ENCODE data around the gene LRMDA. TPM values are rescaled to one million over a fixed set of nuclear protein-coding genes. Genes with fewer than 3 reads are reported as not detected.

Gene LRMDA
- total RNA-seq, 1 experiment from 2014 or later = not detected

DNA sequence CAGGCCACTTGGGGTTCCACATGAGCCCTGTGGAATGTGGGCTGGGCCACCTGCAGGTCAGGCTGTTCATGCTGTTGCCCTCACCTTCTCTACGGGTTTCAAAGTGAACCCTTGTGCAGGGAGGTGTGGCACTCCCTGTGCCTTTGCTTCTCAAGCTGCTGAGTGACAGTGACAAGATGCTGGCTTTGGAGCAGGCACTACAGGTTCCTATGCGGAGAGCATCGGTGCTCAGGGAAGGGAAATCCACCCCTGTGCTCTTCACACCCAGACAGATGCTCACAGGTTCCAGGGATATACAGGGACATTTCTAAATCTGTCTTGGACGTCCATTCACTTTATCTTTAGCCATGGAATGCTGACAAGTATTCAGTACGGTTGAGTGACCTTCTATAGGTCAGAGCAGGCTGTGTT lies 1005.0 kb downstream of the LRMDA start:
- no peaks in the 10 kb centered on the region for H3K36me3 ChIP-seq (ENCODE audit: insufficient read depth, low read length)
- DNase-seq = no peak
- H2AFZ ChIP-seq (ENCODE audit: low read length) = no peak overlapping the region
- no peak overlapping the region for H3K4me3 ChIP-seq (ENCODE audit: low read length)
- H4K20me1 ChIP-seq (ENCODE audit: insufficient read depth, low read depth, low read length) = no peaks in the 10 kb centered on the region
- no peaks in the 10 kb centered on the region for H3K4me1 ChIP-seq (ENCODE audit: low read length)
- H3K9me3 ChIP-seq (ENCODE audit: low read length) = no peaks in the 10 kb centered on the region
- H3K9me2 ChIP-seq (replicated peaks; ENCODE audit: insufficient read depth, low read length) = no peaks in the 10 kb centered on the region
- no peak overlapping the region for H3K27ac ChIP-seq (ENCODE audit: low read length)
- H3K79me2 ChIP-seq (ENCODE audit: low read length) = no peaks in the 10 kb centered on the region
- no peak overlapping the region for H3K4me2 ChIP-seq (ENCODE audit: low read depth, low read length, poor library complexity, severe bottlenecking)
- no peaks in the 10 kb centered on the region for H3K27me3 ChIP-seq (ENCODE audit: low read length)
- no peak overlapping the region for H3K9ac ChIP-seq (ENCODE audit: low read length)

DNA sequence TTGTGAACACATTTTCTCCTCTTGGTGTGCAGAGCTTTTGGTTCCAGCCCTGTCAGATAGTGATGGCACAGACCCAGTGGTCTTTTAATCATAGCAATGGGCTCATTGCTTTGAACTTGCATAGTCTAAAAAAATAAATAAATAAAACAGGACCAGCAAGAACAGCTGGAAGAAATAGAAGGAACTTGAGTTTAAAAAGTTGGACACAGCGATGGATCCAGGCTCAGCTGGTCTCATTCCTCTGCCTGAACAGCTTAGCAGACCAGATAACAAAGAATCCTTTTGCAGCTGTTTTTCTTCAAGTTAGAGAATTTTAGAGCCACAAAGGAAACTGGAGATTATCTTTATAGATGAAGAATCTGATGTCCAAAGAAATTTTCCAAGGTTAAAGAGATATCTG lies 1005.6 kb downstream of the LRMDA start:
- Histone ChIP-seq H3K27me3 (ENCODE audit: low read length) (no peaks in the 10 kb centered on the region), H3K9me2 (replicated peaks; ENCODE audit: insufficient read depth, low read length) (no peaks in the 10 kb centered on the region), H3K27ac (ENCODE audit: low read length) (no peak overlapping the region), H3K36me3 (ENCODE audit: insufficient read depth, low read length) (no peaks in the 10 kb centered on the region), H2AFZ (ENCODE audit: low read length) (no peak overlapping the region), H3K4me3 (ENCODE audit: low read length) (no peak overlapping the region), H3K4me2 (ENCODE audit: low read depth, low read length, poor library complexity, severe bottlenecking) (no peak overlapping the region), H3K9ac (ENCODE audit: low read length) (no peak overlapping the region), H3K9me3 (ENCODE audit: low read length) (no peaks in the 10 kb centered on the region), H4K20me1 (ENCODE audit: insufficient read depth, low read depth, low read length) (no peaks in the 10 kb centered on the region), H3K79me2 (ENCODE audit: low read length) (no peaks in the 10 kb centered on the region), H3K4me1 (ENCODE audit: low read length) (no peaks in the 10 kb centered on the region)
- no peak for DNase-seq

DNA sequence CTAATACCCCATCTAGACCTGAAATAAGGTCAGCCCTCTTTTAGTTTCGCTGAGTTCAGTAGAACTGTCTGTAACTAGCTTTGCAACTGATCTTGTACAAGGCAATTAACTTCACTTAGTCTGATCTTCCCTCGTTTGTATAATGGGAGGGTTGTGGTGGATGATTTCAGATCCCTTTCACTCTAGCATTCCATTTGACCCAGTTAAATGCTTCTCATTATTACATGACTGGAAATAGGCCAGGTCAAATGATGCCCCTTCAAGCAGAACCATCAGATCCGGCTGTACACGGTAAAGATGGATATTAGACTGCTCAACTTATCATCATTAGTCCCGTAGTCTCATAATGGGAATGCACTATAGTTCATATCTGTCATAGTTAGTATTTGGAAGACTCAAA lies 1009.0 kb downstream of the LRMDA start:
- H3K9me3 ChIP-seq (ENCODE audit: low read length) = no peaks in the 10 kb centered on the region
- H2AFZ ChIP-seq (ENCODE audit: low read length) = no peak overlapping the region
- no peaks in the 10 kb centered on the region for H3K9me2 ChIP-seq (replicated peaks; ENCODE audit: insufficient read depth, low read length)
- no peaks in the 10 kb centered on the region for H3K36me3 ChIP-seq (ENCODE audit: insufficient read depth, low read length)
- DNase-seq = no peak
- H3K9ac ChIP-seq (ENCODE audit: low read length) = no peak overlapping the region
- no peaks in the 10 kb centered on the region for H3K27me3 ChIP-seq (ENCODE audit: low read length)
- no peaks in the 10 kb centered on the region for H4K20me1 ChIP-seq (ENCODE audit: insufficient read depth, low read depth, low read length)
- no peaks in the 10 kb centered on the region for H3K4me1 ChIP-seq (ENCODE audit: low read length)
- no peaks in the 10 kb centered on the region for H3K79me2 ChIP-seq (ENCODE audit: low read length)
- H3K27ac ChIP-seq (ENCODE audit: low read length) = no peak overlapping the region
- H3K4me2 ChIP-seq (ENCODE audit: low read depth, low read length, poor library complexity, severe bottlenecking) = no peak overlapping the region
- no peak overlapping the region for H3K4me3 ChIP-seq (ENCODE audit: low read length)

- Histone ChIP-seq H3K9ac (ENCODE audit: low read length) (no peak overlapping the region), H3K4me1 (ENCODE audit: low read length) (no peaks in the 10 kb centered on the region), H3K27ac (ENCODE audit: low read length) (no peak overlapping the region), H3K36me3 (ENCODE audit: insufficient read depth, low read length) (no peaks in the 10 kb centered on the region), H3K9me2 (replicated peaks; ENCODE audit: insufficient read depth, low read length) (no peaks in the 10 kb centered on the region), H3K4me3 (ENCODE audit: low read length) (no peak overlapping the region), H4K20me1 (ENCODE audit: insufficient read depth, low read depth, low read length) (no peaks in the 10 kb centered on the region), H3K4me2 (ENCODE audit: low read depth, low read length, poor library complexity, severe bottlenecking) (no peak overlapping the region), H2AFZ (ENCODE audit: low read length) (no peak overlapping the region), H3K9me3 (ENCODE audit: low read length) (no peaks in the 10 kb centered on the region), H3K27me3 (ENCODE audit: low read length) (no peaks in the 10 kb centered on the region), H3K79me2 (ENCODE audit: low read length) (no peaks in the 10 kb centered on the region)
- no peak for DNase-seq
Measured at GRCh38 chr10:76442113-76442512, 1010.7 kb downstream of the LRMDA start.

DNA sequence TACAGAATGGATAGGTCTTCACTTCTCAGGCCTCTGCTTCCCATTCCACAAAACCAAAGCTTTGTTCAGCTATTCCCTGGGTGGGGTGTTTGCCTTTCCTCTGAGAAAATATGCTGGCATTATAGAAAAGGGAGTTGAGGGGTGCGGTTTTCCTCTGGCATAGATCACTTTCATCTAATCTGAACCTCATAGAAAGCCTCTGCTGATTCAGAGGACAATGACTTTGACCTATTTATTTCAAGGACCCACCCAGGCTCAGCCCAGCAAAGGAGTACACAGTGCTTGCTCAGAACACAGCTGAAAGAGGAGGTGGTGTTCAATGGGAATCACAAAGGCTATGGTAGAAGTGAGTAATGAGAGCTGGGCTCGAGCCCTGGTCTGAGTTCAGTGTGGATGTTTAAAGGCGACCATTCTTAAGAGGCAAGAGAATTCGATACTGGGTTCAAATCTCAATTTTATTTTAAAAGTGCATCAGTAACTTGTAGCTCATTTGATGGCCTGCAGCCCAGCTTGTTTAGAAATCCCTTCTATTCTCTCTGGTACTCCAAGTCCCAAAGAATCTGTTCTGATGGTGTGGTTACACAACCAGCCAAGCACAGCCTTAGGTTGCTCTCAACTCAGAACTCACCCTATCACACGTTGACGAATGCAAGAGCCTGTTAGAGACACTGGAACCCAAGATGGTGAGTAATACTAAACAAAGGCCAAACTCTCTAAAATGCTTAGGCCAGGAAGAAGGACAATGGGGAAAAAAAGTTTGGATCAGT lies 1012.8 kb downstream of the LRMDA start:
- Histone ChIP-seq H3K4me3 (ENCODE audit: low read length) (no peak overlapping the region), H3K36me3 (ENCODE audit: insufficient read depth, low read length) (no peaks in the 10 kb centered on the region), H3K79me2 (ENCODE audit: low read length) (no peaks in the 10 kb centered on the region), H2AFZ (ENCODE audit: low read length) (no peak overlapping the region), H3K27ac (ENCODE audit: low read length) (no peak overlapping the region), H3K9ac (ENCODE audit: low read length) (no peak overlapping the region), H4K20me1 (ENCODE audit: insufficient read depth, low read depth, low read length) (no peaks in the 10 kb centered on the region), H3K9me3 (ENCODE audit: low read length) (no peaks in the 10 kb centered on the region), H3K4me1 (ENCODE audit: low read length) (no peaks in the 10 kb centered on the region), H3K27me3 (ENCODE audit: low read length) (no peaks in the 10 kb centered on the region), H3K9me2 (replicated peaks; ENCODE audit: insufficient read depth, low read length) (no peaks in the 10 kb centered on the region), H3K4me2 (ENCODE audit: low read depth, low read length, poor library complexity, severe bottlenecking) (no peak overlapping the region)
- DNase-seq = no peak

DNA sequence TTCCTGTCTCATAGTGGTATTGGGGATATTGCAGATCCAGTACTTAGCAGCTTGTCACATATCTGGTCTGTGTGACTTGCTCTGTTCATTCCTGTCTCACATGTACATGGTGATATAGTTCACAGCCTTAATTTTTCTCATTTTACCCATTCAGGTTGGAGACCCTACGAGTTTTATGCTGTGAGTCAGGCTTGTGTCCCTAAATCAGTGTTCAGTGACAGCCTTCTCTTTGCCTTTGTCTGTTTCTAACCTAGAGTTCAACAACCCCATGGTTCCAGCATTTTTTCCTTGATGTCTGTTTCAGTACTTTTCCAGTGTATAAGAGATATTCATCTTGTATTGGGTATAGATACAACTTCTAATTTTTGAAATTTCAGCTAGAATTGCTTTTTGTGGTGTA lies 1016.2 kb downstream of the LRMDA start:
- Histone ChIP-seq H3K9me3 (ENCODE audit: low read length) (no peaks in the 10 kb centered on the region), H3K9me2 (replicated peaks; ENCODE audit: insufficient read depth, low read length) (no peaks in the 10 kb centered on the region), H2AFZ (ENCODE audit: low read length) (no peak overlapping the region), H3K36me3 (ENCODE audit: insufficient read depth, low read length) (no peaks in the 10 kb centered on the region), H4K20me1 (ENCODE audit: insufficient read depth, low read depth, low read length) (no peaks in the 10 kb centered on the region), H3K27me3 (ENCODE audit: low read length) (no peaks in the 10 kb centered on the region), H3K79me2 (ENCODE audit: low read length) (no peaks in the 10 kb centered on the region), H3K4me2 (ENCODE audit: low read depth, low read length, poor library complexity, severe bottlenecking) (no peak overlapping the region), H3K4me1 (ENCODE audit: low read length) (no peaks in the 10 kb centered on the region), H3K27ac (ENCODE audit: low read length) (no peak overlapping the region), H3K9ac (ENCODE audit: low read length) (no peak overlapping the region), H3K4me3 (ENCODE audit: low read length) (no peak overlapping the region)
- no peak for DNase-seq

DNA sequence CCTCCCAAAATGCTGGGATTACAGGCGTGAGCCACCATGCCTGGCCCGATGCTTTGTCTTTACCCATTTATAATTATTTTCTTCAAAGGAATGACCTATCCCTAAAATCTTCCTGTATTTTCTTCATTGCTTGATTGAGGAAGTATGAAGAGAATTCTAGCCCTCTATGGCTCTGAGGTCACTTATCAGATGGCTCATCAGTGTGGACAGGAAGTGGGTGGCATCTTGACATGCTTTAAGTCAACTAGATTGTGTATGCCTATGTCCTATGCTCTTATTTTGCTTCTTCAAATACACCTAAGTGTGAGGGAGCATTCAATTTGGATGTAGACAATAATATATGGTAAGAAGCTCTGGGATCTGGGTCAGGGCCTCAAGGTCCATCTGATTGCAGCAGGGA lies 1020.5 kb downstream of the LRMDA start:
- no peak overlapping the region for H2AFZ ChIP-seq (ENCODE audit: low read length)
- H4K20me1 ChIP-seq (ENCODE audit: insufficient read depth, low read depth, low read length) = no peaks in the 10 kb centered on the region
- no peaks in the 10 kb centered on the region for H3K27me3 ChIP-seq (ENCODE audit: low read length)
- no peaks in the 10 kb centered on the region for H3K4me1 ChIP-seq (ENCODE audit: low read length)
- H3K27ac ChIP-seq (ENCODE audit: low read length) = no peak overlapping the region
- H3K4me2 ChIP-seq (ENCODE audit: low read depth, low read length, poor library complexity, severe bottlenecking) = no peak overlapping the region
- no peak overlapping the region for H3K9ac ChIP-seq (ENCODE audit: low read length)
- no peaks in the 10 kb centered on the region for H3K36me3 ChIP-seq (ENCODE audit: insufficient read depth, low read length)
- H3K79me2 ChIP-seq (ENCODE audit: low read length) = no peaks in the 10 kb centered on the region
- no peaks in the 10 kb centered on the region for H3K9me2 ChIP-seq (replicated peaks; ENCODE audit: insufficient read depth, low read length)
- H3K4me3 ChIP-seq (ENCODE audit: low read length) = no peak overlapping the region
- H3K9me3 ChIP-seq (ENCODE audit: low read length) = no peaks in the 10 kb centered on the region
- no peak for DNase-seq

- H3K4me1 ChIP-seq (ENCODE audit: low read length) = no peaks in the 10 kb centered on the region
- H3K9ac ChIP-seq (ENCODE audit: low read length) = no peak overlapping the region
- H2AFZ ChIP-seq (ENCODE audit: low read length) = no peak overlapping the region
- no peak overlapping the region for H3K27ac ChIP-seq (ENCODE audit: low read length)
- H3K4me3 ChIP-seq (ENCODE audit: low read length) = no peak overlapping the region
- no peaks in the 10 kb centered on the region for H3K27me3 ChIP-seq (ENCODE audit: low read length)
- no peaks in the 10 kb centered on the region for H3K9me2 ChIP-seq (replicated peaks; ENCODE audit: insufficient read depth, low read length)
- no peaks in the 10 kb centered on the region for H3K79me2 ChIP-seq (ENCODE audit: low read length)
- no peak for DNase-seq
- H3K4me2 ChIP-seq (ENCODE audit: low read depth, low read length, poor library complexity, severe bottlenecking) = no peak overlapping the region
- no peaks in the 10 kb centered on the region for H3K36me3 ChIP-seq (ENCODE audit: insufficient read depth, low read length)
- H3K9me3 ChIP-seq (ENCODE audit: low read length) = no peaks in the 10 kb centered on the region
- no peaks in the 10 kb centered on the region for H4K20me1 ChIP-seq (ENCODE audit: insufficient read depth, low read depth, low read length)
Measured at GRCh38 chr10:76453332-76453731, 1021.9 kb downstream of the LRMDA start.
